H1 (cell line): ENCODE measurements around the gene KRT6C. TPM values are rescaled to one million over a fixed set of nuclear protein-coding genes. Genes with fewer than 3 reads are reported as not detected.

ENCODE experiments used
- CTBP2 ChIP-seq: IDR thresholded peaks from 2 replicates; pipeline ENCODE4 v1.7.0; 2011; ENCODE audit warnings: borderline replicate concordance, mild to moderate bottlenecking, moderate library complexity, mixed read lengths, low read length; ENCODE audit not compliant: insufficient read depth, insufficient read length
- EP300 ChIP-seq, 2 experiments: IDR thresholded peaks; 1 replicate in 1 of 2; 2 replicates in 1 of 2; pipeline ENCODE4 v1.6.1; 2011 to 2012; ENCODE audit warnings: low read depth in 2 of 2, low read length in 2 of 2, mild to moderate bottlenecking in 2 of 2, borderline replicate concordance in 1 of 2, inconsistent platforms in 1 of 2, moderate library complexity in 1 of 2
- GABPA ChIP-seq: IDR thresholded peaks from 2 replicates; pipeline ENCODE4 v1.6.1; 2011; ENCODE audit warnings: mild to moderate bottlenecking, low read length, moderate library complexity, borderline replicate concordance; ENCODE audit not compliant: insufficient read depth
- KDM4A ChIP-seq: IDR thresholded peaks from one replicate; pipeline ENCODE4 v1.7.1; 2012; ENCODE audit warnings: low read depth, mild to moderate bottlenecking, moderate library complexity, low read length, inconsistent platforms; ENCODE audit not compliant: severe bottlenecking
- POLR2AphosphoS5 ChIP-seq: IDR thresholded peaks from 2 replicates; pipeline ENCODE4 v1.6.1; 2011; ENCODE audit warnings: low read depth, low read length
- RNF2 ChIP-seq: fragments of 200-900, 300-1000 bp; sonication (generic); IDR thresholded peaks from 2 replicates; pipeline ENCODE4 v1.7.1; 2016; ENCODE audit warnings: borderline replicate concordance, low read depth, mild to moderate bottlenecking, antibody characterized with exemption, low read length; ENCODE audit not compliant: poor library complexity, severe bottlenecking; ENCODE audit errors: missing control alignments
- TCF12 ChIP-seq: IDR thresholded peaks from 2 replicates; pipeline ENCODE4 v1.6.1; 2011; ENCODE audit warnings: low read depth, mild to moderate bottlenecking, low read length
- polyA plus RNA-seq, 7 experiments: library from polyadenylated mRNA; depleted of rRNA in 3 of 7; stranded (reverse) in 5 of 7; unstranded in 2 of 7; fragments of >200 nt in 5 of 7; fragments of 200-250 nt in 2 of 7; gene quantifications; 1 replicate in 5 of 7; 2 replicates in 1 of 7; 4 replicates in 1 of 7; pipeline versions ENCODE4 v1.2.1 to v1.2.3, GENCODE V29; 2011 to 2013; ENCODE audit warnings: missing spikeins in 2 of 7, mixed read lengths in 2 of 7
- total RNA-seq: library from RNA; stranded (reverse); fragmentation: NEBNext Ultra II Directional; extraction: Animal tissue kit (Norgen Biotek cat#: 25700); gene quantifications from 2 replicates; pipeline ENCODE4 v1.2.1, GENCODE V29; 2021
- TF ChIP-seq, protein P1 (sequence below): fragments of 300-600 bp; sonication (generic); IDR thresholded peaks from 2 replicates; pipeline ENCODE4 v1.7.1; 2012; ENCODE audit warnings: low read length, moderate library complexity, mild to moderate bottlenecking, inconsistent platforms; ENCODE audit not compliant: insufficient replicate concordance

KRT6C gene
- total and polyA plus RNA-seq, 2 of the 8 experiments (the other 6 are each of a cell fraction or from before 2014, with no cell fraction given), result not detected

DNA sequence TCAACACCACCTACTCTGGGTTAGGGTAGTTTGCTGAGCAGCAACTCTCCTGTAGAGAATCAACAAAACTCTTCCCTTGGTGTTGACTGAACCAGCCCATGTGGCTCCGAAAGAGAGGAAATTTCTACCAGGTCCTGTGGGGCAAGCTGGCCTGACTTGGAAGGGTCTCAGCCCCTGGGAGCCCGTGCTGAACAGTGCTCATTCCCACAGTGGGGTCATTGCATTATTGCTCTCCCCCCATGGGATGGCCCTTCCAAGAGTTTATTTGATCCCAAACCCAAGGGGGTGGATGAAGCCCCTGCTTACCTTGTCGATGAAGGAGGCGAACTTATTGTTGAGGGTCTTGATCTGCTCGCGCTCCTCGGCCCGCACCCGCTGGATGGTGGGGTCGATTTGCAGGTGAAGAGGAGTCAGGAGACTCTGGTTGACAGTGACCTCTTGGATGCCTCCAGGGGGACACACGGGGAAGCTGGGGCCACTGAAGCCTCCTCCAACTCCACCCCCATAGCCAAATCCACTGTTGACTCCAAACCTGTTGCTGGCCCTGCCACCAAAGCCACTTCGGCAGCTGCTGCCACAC is 40.0 kb downstream of the KRT6C start (continued):
- TF ChIP-seq, protein P1, sequence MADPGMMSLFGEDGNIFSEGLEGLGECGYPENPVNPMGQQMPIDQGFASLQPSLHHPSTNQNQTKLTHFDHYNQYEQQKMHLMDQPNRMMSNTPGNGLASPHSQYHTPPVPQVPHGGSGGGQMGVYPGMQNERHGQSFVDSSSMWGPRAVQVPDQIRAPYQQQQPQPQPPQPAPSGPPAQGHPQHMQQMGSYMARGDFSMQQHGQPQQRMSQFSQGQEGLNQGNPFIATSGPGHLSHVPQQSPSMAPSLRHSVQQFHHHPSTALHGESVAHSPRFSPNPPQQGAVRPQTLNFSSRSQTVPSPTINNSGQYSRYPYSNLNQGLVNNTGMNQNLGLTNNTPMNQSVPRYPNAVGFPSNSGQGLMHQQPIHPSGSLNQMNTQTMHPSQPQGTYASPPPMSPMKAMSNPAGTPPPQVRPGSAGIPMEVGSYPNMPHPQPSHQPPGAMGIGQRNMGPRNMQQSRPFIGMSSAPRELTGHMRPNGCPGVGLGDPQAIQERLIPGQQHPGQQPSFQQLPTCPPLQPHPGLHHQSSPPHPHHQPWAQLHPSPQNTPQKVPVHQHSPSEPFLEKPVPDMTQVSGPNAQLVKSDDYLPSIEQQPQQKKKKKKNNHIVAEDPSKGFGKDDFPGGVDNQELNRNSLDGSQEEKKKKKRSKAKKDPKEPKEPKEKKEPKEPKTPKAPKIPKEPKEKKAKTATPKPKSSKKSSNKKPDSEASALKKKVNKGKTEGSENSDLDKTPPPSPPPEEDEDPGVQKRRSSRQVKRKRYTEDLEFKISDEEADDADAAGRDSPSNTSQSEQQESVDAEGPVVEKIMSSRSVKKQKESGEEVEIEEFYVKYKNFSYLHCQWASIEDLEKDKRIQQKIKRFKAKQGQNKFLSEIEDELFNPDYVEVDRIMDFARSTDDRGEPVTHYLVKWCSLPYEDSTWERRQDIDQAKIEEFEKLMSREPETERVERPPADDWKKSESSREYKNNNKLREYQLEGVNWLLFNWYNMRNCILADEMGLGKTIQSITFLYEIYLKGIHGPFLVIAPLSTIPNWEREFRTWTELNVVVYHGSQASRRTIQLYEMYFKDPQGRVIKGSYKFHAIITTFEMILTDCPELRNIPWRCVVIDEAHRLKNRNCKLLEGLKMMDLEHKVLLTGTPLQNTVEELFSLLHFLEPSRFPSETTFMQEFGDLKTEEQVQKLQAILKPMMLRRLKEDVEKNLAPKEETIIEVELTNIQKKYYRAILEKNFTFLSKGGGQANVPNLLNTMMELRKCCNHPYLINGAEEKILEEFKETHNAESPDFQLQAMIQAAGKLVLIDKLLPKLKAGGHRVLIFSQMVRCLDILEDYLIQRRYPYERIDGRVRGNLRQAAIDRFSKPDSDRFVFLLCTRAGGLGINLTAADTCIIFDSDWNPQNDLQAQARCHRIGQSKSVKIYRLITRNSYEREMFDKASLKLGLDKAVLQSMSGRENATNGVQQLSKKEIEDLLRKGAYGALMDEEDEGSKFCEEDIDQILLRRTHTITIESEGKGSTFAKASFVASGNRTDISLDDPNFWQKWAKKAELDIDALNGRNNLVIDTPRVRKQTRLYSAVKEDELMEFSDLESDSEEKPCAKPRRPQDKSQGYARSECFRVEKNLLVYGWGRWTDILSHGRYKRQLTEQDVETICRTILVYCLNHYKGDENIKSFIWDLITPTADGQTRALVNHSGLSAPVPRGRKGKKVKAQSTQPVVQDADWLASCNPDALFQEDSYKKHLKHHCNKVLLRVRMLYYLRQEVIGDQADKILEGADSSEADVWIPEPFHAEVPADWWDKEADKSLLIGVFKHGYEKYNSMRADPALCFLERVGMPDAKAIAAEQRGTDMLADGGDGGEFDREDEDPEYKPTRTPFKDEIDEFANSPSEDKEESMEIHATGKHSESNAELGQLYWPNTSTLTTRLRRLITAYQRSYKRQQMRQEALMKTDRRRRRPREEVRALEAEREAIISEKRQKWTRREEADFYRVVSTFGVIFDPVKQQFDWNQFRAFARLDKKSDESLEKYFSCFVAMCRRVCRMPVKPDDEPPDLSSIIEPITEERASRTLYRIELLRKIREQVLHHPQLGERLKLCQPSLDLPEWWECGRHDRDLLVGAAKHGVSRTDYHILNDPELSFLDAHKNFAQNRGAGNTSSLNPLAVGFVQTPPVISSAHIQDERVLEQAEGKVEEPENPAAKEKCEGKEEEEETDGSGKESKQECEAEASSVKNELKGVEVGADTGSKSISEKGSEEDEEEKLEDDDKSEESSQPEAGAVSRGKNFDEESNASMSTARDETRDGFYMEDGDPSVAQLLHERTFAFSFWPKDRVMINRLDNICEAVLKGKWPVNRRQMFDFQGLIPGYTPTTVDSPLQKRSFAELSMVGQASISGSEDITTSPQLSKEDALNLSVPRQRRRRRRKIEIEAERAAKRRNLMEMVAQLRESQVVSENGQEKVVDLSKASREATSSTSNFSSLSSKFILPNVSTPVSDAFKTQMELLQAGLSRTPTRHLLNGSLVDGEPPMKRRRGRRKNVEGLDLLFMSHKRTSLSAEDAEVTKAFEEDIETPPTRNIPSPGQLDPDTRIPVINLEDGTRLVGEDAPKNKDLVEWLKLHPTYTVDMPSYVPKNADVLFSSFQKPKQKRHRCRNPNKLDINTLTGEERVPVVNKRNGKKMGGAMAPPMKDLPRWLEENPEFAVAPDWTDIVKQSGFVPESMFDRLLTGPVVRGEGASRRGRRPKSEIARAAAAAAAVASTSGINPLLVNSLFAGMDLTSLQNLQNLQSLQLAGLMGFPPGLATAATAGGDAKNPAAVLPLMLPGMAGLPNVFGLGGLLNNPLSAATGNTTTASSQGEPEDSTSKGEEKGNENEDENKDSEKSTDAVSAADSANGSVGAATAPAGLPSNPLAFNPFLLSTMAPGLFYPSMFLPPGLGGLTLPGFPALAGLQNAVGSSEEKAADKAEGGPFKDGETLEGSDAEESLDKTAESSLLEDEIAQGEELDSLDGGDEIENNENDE, result no peak
- TF ChIP-seq RNF2 (no peak), CTBP2 (no peak), GABPA (no peak), TCF12 (no peak), POLR2AphosphoS5 (no peak), EP300 (IDR thresholded peaks at IDR 0.05; ENCODE audit: borderline replicate concordance in 1 of 2, low read depth in 2 of 2, low read length in 2 of 2) (no peak), KDM4A (no peak)
